IMR-90 (cell line): ENCODE results near the gene DCDC2.

Source experiments
- MXI1 ChIP-seq: IDR thresholded peaks from 2 replicates; pipeline ENCODE4 v1.6.1; 2012; ENCODE audit warnings: low read depth, mild to moderate bottlenecking, low read length, moderate library complexity, borderline replicate concordance
- POLR2A ChIP-seq: IDR thresholded peaks from 2 replicates; pipeline ENCODE4 v1.6.1; 2012; ENCODE audit warnings: mild to moderate bottlenecking, low read depth, low read length
- RAD21 ChIP-seq: IDR thresholded peaks from 2 replicates; pipeline ENCODE4 v1.6.1; 2012; ENCODE audit warnings: low read length, improper control_type of control experiment
- TF ChIP-seq, protein P1 (sequence below): fragments of 150-350 bp; IDR thresholded peaks from 2 replicates; pipeline ENCODE4 v1.6.1; 2016; ENCODE audit warnings: low read depth, mild to moderate bottlenecking, low read length, moderate library complexity, borderline replicate concordance
- TF ChIP-seq, protein P2 (sequence below): conservative IDR thresholded peaks from 2 replicates; pipeline ENCODE4 v1.5.1; 2012; ENCODE audit warnings: mild to moderate bottlenecking, low read depth, low read length, improper control_type of control experiment

DNA sequence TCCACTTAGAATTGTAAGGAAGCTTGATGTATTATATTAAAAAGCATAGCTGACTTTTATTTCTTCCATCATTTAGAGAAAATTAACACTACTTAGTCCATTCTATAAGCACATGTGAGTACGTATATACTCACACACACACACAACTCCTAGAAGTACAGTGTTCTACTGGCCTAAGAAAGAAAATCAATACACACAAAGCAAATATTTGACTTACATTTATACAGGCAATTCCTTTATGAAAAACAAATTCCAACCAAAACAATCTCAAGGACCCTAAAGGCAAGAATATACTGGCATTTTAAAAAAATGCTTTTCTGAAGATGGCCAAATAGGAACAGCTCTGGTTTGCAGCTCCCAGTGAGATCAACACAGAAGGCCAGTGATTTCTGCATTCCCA, 160.0 kb downstream of the DCDC2 start:
- TF ChIP-seq POLR2A = no peak
- TF ChIP-seq, protein P1, sequence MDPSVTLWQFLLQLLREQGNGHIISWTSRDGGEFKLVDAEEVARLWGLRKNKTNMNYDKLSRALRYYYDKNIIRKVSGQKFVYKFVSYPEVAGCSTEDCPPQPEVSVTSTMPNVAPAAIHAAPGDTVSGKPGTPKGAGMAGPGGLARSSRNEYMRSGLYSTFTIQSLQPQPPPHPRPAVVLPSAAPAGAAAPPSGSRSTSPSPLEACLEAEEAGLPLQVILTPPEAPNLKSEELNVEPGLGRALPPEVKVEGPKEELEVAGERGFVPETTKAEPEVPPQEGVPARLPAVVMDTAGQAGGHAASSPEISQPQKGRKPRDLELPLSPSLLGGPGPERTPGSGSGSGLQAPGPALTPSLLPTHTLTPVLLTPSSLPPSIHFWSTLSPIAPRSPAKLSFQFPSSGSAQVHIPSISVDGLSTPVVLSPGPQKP = no peak
- TF ChIP-seq, protein P2, sequence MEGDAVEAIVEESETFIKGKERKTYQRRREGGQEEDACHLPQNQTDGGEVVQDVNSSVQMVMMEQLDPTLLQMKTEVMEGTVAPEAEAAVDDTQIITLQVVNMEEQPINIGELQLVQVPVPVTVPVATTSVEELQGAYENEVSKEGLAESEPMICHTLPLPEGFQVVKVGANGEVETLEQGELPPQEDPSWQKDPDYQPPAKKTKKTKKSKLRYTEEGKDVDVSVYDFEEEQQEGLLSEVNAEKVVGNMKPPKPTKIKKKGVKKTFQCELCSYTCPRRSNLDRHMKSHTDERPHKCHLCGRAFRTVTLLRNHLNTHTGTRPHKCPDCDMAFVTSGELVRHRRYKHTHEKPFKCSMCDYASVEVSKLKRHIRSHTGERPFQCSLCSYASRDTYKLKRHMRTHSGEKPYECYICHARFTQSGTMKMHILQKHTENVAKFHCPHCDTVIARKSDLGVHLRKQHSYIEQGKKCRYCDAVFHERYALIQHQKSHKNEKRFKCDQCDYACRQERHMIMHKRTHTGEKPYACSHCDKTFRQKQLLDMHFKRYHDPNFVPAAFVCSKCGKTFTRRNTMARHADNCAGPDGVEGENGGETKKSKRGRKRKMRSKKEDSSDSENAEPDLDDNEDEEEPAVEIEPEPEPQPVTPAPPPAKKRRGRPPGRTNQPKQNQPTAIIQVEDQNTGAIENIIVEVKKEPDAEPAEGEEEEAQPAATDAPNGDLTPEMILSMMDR = no peak
- no peak for TF ChIP-seq RAD21
- no peak for TF ChIP-seq MXI1
